ENCODE measurements around the gene NTM. TPM values are rescaled to one million over a fixed set of nuclear protein-coding genes. Genes with fewer than 3 reads are reported as not detected.
A peak's percentile ranks its signal among the peaks of the same experiment; 100 is the strongest.

The NTM gene
- total RNA-seq, 1 experiment from 2014 or later, result 16.4 TPM

DNA sequence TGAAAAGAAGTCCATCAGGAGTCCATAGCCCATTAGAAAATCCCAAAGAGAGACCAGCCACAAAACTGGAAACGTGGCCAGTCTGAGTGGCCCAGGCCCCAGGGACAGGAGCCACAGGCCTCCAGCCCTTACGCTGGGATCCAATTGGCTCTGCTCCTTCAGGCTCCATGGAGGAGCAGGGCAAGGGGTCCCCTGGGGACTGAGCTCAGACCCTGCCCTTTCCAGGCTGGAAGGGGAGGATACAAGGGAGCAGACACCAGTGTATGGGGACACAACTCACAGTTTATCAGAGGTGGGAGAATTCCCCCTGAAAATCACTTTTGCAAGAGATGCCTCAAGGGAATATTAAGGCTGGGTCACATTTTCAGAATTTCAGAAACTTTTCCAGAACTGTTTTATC lies 227.5 kb downstream of the NTM start (continued):
- TF ChIP-seq PRDM15 (CRISPR knock-in tag; IDR thresholded peaks at IDR 0.05) (no peak), ZNF232 (CRISPR knock-in tag; IDR thresholded peaks at IDR 0.05) (no peak), MXD4 (CRISPR knock-in tag; IDR thresholded peaks at IDR 0.05; ENCODE audit: borderline replicate concordance) (no peak)
- TF ChIP-seq, protein P1, sequence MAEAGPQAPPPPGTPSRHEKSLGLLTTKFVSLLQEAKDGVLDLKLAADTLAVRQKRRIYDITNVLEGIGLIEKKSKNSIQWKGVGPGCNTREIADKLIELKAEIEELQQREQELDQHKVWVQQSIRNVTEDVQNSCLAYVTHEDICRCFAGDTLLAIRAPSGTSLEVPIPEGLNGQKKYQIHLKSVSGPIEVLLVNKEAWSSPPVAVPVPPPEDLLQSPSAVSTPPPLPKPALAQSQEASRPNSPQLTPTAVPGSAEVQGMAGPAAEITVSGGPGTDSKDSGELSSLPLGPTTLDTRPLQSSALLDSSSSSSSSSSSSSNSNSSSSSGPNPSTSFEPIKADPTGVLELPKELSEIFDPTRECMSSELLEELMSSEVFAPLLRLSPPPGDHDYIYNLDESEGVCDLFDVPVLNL (CRISPR knock-in tag; IDR thresholded peaks at IDR 0.05; ENCODE audit: borderline replicate concordance, low read depth), result no peak
- TF ChIP-seq, protein P2, sequence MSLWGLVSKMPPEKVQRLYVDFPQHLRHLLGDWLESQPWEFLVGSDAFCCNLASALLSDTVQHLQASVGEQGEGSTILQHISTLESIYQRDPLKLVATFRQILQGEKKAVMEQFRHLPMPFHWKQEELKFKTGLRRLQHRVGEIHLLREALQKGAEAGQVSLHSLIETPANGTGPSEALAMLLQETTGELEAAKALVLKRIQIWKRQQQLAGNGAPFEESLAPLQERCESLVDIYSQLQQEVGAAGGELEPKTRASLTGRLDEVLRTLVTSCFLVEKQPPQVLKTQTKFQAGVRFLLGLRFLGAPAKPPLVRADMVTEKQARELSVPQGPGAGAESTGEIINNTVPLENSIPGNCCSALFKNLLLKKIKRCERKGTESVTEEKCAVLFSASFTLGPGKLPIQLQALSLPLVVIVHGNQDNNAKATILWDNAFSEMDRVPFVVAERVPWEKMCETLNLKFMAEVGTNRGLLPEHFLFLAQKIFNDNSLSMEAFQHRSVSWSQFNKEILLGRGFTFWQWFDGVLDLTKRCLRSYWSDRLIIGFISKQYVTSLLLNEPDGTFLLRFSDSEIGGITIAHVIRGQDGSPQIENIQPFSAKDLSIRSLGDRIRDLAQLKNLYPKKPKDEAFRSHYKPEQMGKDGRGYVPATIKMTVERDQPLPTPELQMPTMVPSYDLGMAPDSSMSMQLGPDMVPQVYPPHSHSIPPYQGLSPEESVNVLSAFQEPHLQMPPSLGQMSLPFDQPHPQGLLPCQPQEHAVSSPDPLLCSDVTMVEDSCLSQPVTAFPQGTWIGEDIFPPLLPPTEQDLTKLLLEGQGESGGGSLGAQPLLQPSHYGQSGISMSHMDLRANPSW (CRISPR knock-in tag; conservative IDR thresholded peaks at IDR 0.05; ENCODE audit: low read depth), result no peak
- TF ChIP-seq, protein P3, sequence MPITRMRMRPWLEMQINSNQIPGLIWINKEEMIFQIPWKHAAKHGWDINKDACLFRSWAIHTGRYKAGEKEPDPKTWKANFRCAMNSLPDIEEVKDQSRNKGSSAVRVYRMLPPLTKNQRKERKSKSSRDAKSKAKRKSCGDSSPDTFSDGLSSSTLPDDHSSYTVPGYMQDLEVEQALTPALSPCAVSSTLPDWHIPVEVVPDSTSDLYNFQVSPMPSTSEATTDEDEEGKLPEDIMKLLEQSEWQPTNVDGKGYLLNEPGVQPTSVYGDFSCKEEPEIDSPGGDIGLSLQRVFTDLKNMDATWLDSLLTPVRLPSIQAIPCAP (CRISPR knock-in tag; IDR thresholded peaks at IDR 0.05), result no peak

GRCh38 chr11:131598305-131598704 lies 227.9 kb downstream of the NTM start:
- Mint-ChIP-seq H3K36me3 (no peaks in the 10 kb centered on the region), H3K4me3 (no peak overlapping the region), H3K27me3 (ENCODE audit: low read depth) (no peaks in the 10 kb centered on the region; the same call in 1 of the 2 replicates), H3K9me3 (no peaks in the 10 kb centered on the region), H3K27ac (no peak overlapping the region), H3K4me1 (peaks cover 36% of the 10 kb centered on the region)
- ATAC-seq, result peak; percentile 56
- DNase-seq (ENCODE audit: low spot score), result no peak
- no peak for TF ChIP-seq AFF4 (CRISPR knock-in tag; IDR thresholded peaks at IDR 0.05; ENCODE audit: borderline replicate concordance)
- no peak for TF ChIP-seq TP53 (CRISPR knock-in tag; IDR thresholded peaks at IDR 0.05)
- no peak for TF ChIP-seq CBFB (CRISPR knock-in tag; IDR thresholded peaks at IDR 0.05; ENCODE audit: low read depth)
- no peak for TF ChIP-seq ZNF232 (CRISPR knock-in tag; IDR thresholded peaks at IDR 0.05)
- TF ChIP-seq ZNF138 (CRISPR knock-in tag; conservative IDR thresholded peaks at IDR 0.05), result no peak
- TF ChIP-seq IRF2 (CRISPR knock-in tag; IDR thresholded peaks at IDR 0.05; ENCODE audit: borderline replicate concordance, low read depth), result no peak
- no peak for TF ChIP-seq ZNF532 (CRISPR knock-in tag; IDR thresholded peaks at IDR 0.05; ENCODE audit: borderline replicate concordance)
- no peak for TF ChIP-seq NFYB (CRISPR knock-in tag; conservative IDR thresholded peaks at IDR 0.05; ENCODE audit: low read depth)
- TF ChIP-seq, protein P3 (CRISPR knock-in tag; IDR thresholded peaks at IDR 0.05), result no peak
- TF ChIP-seq NR1H2 (CRISPR knock-in tag; IDR thresholded peaks at IDR 0.05), result no peak
- no peak for TF ChIP-seq TEAD1 (CRISPR knock-in tag; IDR thresholded peaks at IDR 0.05)
- no peak for TF ChIP-seq ZBTB43 (CRISPR knock-in tag; IDR thresholded peaks at IDR 0.05)
- no peak for TF ChIP-seq SOX15 (CRISPR knock-in tag; IDR thresholded peaks at IDR 0.05)
- POLR2A ChIA-PET, result no interaction called here
- CTCF ChIA-PET, result interaction anchor here (1.5 kb wide), 1 partner anchor 76 kb away, joined by 7 read pairs; no protein-coding TSS in a partner anchor
